GM10248 (cell line): ENCODE data around the gene BBS9.

ENCODE experiments used
- CTCF ChIA-PET: fragments of 300-600 bp; sonication (Branson Sonifier 250); formaldehyde crosslinking; extraction: SDS; loops from one replicate; lab custom pipeline; 2021; ENCODE audit warnings: antibody characterized with exemption; lab: Yijun Ruan, JAX
- POLR2A ChIA-PET: fragments of 350-650 bp; sonication (Branson Sonifier 250); formaldehyde crosslinking; extraction: SDS; loops from one replicate; lab custom pipeline; 2020; ENCODE audit warnings: antibody characterized with exemption; lab: Yijun Ruan, JAX
- DNase-seq: peaks from one replicate; pipeline ENCODE4 v3.0.0; 2012; ENCODE audit errors: extremely low spot score
- TF ChIP-seq, protein P1 (sequence below): IDR thresholded peaks from 2 replicates; pipeline ENCODE4 v1.5.1; 2012; ENCODE audit warnings: mild to moderate bottlenecking, low read depth; ENCODE audit errors: extremely low read depth, missing control alignments, control extremely low read depth

Gene BBS9

DNA sequence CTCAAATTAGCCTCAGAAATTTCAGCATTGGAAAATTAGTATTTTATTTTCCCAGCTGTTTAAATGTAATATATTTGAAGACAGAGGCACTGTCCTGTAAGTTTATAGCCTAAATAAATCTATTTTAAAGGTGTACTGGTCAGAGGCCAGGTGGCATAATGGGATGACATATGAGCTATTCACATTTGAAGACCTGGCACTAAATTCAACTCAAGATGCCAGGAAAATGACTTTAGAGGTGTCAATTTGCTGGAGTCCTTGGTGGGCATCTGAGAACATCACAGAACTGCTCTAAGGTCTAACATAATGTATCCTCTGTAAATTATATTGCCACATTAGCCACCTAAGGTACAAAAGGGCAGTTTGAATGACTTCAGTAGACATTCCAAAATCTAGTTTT, 427.1 kb downstream of the BBS9 start:
- DNase-seq, result no peak
- CTCF ChIA-PET, result no interaction called here
- POLR2A ChIA-PET, result no interaction called here
- TF ChIP-seq, protein P1, sequence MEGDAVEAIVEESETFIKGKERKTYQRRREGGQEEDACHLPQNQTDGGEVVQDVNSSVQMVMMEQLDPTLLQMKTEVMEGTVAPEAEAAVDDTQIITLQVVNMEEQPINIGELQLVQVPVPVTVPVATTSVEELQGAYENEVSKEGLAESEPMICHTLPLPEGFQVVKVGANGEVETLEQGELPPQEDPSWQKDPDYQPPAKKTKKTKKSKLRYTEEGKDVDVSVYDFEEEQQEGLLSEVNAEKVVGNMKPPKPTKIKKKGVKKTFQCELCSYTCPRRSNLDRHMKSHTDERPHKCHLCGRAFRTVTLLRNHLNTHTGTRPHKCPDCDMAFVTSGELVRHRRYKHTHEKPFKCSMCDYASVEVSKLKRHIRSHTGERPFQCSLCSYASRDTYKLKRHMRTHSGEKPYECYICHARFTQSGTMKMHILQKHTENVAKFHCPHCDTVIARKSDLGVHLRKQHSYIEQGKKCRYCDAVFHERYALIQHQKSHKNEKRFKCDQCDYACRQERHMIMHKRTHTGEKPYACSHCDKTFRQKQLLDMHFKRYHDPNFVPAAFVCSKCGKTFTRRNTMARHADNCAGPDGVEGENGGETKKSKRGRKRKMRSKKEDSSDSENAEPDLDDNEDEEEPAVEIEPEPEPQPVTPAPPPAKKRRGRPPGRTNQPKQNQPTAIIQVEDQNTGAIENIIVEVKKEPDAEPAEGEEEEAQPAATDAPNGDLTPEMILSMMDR, result no peak

DNA sequence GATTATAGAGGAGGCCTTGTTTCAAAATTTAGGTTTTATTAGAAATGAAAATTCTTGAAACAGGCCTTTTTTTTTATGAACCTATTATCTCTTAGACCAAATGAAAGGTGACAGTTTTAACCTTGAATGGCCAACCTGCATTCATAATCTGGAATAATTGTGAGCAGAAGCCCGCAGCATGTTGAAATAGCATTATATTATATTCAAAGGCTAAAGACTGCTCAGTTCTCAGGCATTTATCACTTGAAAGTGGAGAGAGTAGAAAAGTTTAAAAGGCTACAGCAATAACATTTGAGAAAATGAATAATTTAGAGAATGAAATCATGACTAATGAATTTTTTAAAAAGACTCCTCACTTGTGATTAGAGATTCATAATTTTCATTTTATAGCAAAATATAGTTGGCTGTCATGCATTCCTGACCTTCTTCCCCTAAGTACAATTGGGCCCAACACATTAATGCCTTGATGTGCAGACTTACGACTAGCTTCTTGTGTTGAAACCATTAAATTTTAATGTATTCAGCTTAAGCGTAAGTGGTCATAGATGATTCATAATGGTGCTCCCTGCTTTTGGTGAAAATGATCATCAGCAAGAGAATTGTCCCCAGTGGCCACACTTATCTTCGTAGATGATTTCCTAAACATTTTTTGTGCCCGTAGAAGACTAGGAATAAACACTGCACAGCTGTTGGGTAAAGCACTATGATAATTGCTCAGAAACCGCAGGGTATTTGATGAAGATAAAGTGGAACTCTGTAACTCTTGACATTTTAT, 429.4 kb downstream of the BBS9 start:
- no peak for DNase-seq
- ChIA-PET POLR2A (no interaction called here), CTCF (interaction anchor here (0.7 kb wide), 1 partner anchor 33 kb away, joined by 3 read pairs; no protein-coding TSS in a partner anchor)
- TF ChIP-seq, protein P1, result no peak

DNA sequence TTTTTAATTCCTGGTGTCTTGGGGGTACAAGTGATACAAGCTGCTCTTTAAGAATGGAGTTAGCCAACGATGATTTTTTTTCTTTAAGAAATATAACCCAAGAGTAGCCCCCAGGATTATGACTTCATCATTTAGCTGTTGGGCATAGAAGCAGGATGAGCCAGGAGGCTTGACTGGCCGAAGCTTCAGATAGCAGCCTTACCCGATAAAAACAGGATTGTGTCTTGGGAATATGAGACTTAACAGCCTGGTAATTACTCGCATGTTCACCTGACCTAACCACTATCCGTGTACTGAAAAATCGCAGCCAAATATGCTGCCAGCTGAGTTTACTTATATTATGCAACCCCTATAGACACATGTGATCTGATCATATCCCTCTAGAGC, 430.0 kb downstream of the BBS9 start:
- TF ChIP-seq, protein P1, result no peak
- ChIA-PET CTCF (interaction anchor here (0.7 kb wide), 1 partner anchor 32 kb away, joined by 3 read pairs; no protein-coding TSS in a partner anchor), POLR2A (no interaction called here)
- no peak for DNase-seq

DNA sequence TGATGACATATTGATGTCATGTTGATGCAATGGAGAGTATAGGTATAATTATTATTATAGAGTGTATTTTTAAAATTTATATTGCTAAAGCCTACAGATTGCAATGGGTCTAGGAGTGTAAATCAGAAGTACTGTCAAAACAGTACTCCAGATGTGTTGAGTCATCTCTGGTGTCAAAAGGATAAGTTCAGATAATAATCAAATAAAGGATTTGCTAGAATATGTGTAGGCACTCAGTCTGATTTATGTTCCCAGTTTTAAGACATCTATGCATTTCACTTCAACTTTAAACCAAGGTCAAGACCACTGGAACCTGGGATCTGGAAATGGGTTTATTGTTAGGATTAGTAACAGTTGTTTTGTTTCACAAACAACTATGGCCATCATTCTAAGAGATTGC, 433.6 kb downstream of the BBS9 start:
- POLR2A ChIA-PET, result no interaction called here
- DNase-seq, result no peak
- CTCF ChIA-PET, result interaction anchor here (1.3 kb wide), 1 partner anchor 10 kb away, joined by 3 read pairs; no protein-coding TSS in a partner anchor
- TF ChIP-seq, protein P1, result no peak

DNA sequence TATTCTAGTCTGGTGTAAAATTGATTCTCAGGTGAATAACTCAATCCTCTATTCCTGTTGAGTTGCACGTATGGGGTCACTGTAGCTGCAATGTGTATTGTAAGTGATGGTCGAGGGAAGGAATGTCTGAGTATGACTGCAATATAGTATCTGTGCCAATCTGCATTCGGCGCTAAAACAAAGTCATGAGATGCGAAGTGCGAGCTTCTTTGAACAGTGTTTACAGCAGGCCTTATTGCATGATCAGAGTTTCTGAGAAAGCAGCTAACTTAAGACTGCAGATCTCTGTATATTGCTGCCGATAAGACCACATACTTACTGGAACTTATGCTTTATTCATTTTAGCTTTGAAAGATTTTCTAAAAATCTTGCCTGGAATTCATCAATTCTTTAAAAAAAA, 434.3 kb downstream of the BBS9 start:
- DNase-seq, result no peak
- POLR2A ChIA-PET, result no interaction called here
- CTCF ChIA-PET, result interaction anchor here (1.3 kb wide), 1 partner anchor 10 kb away, joined by 3 read pairs; no protein-coding TSS in a partner anchor
- TF ChIP-seq, protein P1, result no peak

DNA sequence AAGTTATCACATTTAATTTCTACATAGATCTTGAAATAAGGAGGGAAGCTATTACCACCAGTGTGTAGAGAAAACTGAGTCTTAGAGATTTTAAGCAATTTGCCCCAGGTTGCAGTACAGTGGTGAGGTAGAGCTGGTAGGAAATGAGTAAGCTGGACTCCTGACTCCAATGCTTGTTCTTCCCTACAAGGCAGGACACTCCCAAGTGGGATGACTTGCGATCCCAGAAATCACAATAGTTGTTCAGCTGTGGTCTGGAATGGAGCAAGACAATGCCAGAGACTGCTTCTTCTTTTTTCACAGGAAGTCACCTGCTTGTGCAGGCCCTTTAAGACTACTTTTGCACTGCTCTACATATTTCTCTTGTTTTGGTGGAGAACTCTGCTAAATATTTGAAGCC, 448.8 kb downstream of the BBS9 start:
- CTCF ChIA-PET, result interaction anchor here (1.1 to 1.4 kb wide), 2 partner anchors 13 to 21 kb away, joined by 3 to 4 read pairs; no protein-coding TSS in a partner anchor
- TF ChIP-seq, protein P1, result no peak
- no peak for DNase-seq
- POLR2A ChIA-PET, result no interaction called here
